Heart right ventricle (tissue), 16 donors: ENCODE results near the gene FOXK2. TPM values are rescaled to one million over a fixed set of nuclear protein-coding genes. Genes with fewer than 3 reads are reported as not detected.

ENCODE experiments used
- ATAC-seq, 8 donors: fragments of 200-7000 bp; cut with Tn5 transposase; one replicate each; pipeline ENCODE4 v1.9.1; 2020; ENCODE audit warnings: mild to moderate bottlenecking in 8 of 8, moderate library complexity in 8 of 8, moderate number of reproducible peaks in 1 of 8
- DNase-seq, 2 donors: peaks; one replicate each; pipeline ENCODE4 v3.0.0-alpha.2; 2020
- H3K27ac ChIP-seq, 10 donors: fragments of 200-600 bp; sonication (generic) in 2 of 10; one replicate each; pipeline versions ENCODE4 v1.5.0 to v1.8.0; 2020 to 2022; ENCODE audit warnings: mild to moderate bottlenecking in 3 of 10
- H3K27me3 ChIP-seq, 7 donors: fragments of 200-600 bp; one replicate each; pipeline ENCODE4 v1.8.0; 2021 to 2022; ENCODE audit warnings: mild to moderate bottlenecking in 2 of 7
- H3K36me3 ChIP-seq, 9 donors: fragments of 200-600 bp; sonication (generic) in 1 of 9; one replicate each; pipeline versions ENCODE4 v1.5.0 to v1.8.0; 2020 to 2022; ENCODE audit warnings: mild to moderate bottlenecking in 2 of 9
- H3K4me1 ChIP-seq, 9 donors: fragments of 200-600 bp; sonication (generic) in 1 of 9; one replicate each; pipeline versions ENCODE4 v1.5.0 to v1.8.0; 2020 to 2022; ENCODE audit warnings: mild to moderate bottlenecking in 4 of 9
- H3K4me3 ChIP-seq, 10 donors: fragments of 200-600 bp; sonication (generic) in 2 of 10; one replicate each; pipeline versions ENCODE4 v1.5.0 to v1.8.0; 2020 to 2022; ENCODE audit warnings: mild to moderate bottlenecking in 7 of 10, moderate library complexity in 2 of 10
- H3K9me3 ChIP-seq, 11 donors: fragments of 200-600 bp in 10 of 11; sonication (generic) in 2 of 11; one replicate each; pipeline versions ENCODE4 v1.5.0 to v1.8.0; 2013 to 2022; ENCODE audit warnings: mild to moderate bottlenecking in 2 of 11, control low read depth in 1 of 11, moderate library complexity in 1 of 11
- CTCF ChIP-seq, 9 donors: fragments of 200-600 bp; sonication (generic) in 2 of 9; IDR thresholded peaks; one replicate each; pipeline versions ENCODE4 v1.5.0 to v1.8.0; 2021 to 2022; ENCODE audit warnings: antibody characterized with exemption in 9 of 9, mild to moderate bottlenecking in 5 of 9, moderate library complexity in 1 of 9
- WGBS, 2 donors: extraction: QIAGEN DNeasy Blood & Tissue Kit; methylation state at CpG; one replicate each; pipeline ENCODE4 v1.1.7; 2013; ENCODE audit warnings: inconsistent platforms in 1 of 2; 5-methylcytosine and 5-hydroxymethylcytosine counted together
- intact Hi-C, 10 donors: fragments of 100-400 bp; cut with DNase I; formaldehyde crosslinking; loops; one replicate each; pipeline versions ENCODE4 v1.11.1 to v1.14.2; 2022
- polyA plus RNA-seq, 2 donors: library from polyadenylated mRNA; stranded (reverse); fragments of 200-250 nt; gene quantifications; one replicate each; pipeline ENCODE4 v1.2.3, GENCODE V29; 2013
- total RNA-seq, 10 donors: library from RNA; stranded (reverse); fragmentation: NEBNext Ultra II Directional in 3 of 10; extraction: Animal tissue kit (Norgen Biotek cat#: 25700) in 3 of 10; gene quantifications; one replicate each; pipeline versions ENCODE4 v1.2.1 to v1.2.4, GENCODE V29; 2021 to 2023
- donor health status: Arrhythmogenic right ventricular cardiomyopathy.
- donor health status: ischemic (EF 13 %, LVEDD 7.1; RV severe dilation, severe dysfunction).
- donor health status: healthy with polysubstance abuse.
- donor health status: DM: no; HTN: yes; CAD: no.
- donor health status: DM: no; HTN: no; CAD: no.
- donor health status: ischemic (EF 25% LVEDD 6.9; RV normal size, moderate dysfunction).
- donor health status: ischemic (EF 25% LVEDD 5.7; RV mildly dilated, moderate dysfunction).
- donor health status: healthy.
- donor health status: DM: yes; HTN: yes; CAD: no.
- donor health status: Ischemic cardiomyopathy.
- donor health status: ischemic (EF 35%, LVEDD 5.7; RV mildly dilated, moderate dysfunction).
- donor health status: nonischemic (EF 11% LVEDD 7.7; RV severe dilation, severe dysfunction).
- donor health status: DM: yes; HTN: yes; CAD: no.
- donor health status: PGD.
- donor health status: ischemic (EF 29% LVEDD 5.4; RV normal size, mild dysfunction).
- donor health status: nonischemic (EF 23%, LVEDD 6.1; RV moderate dilation, normal function).

FOXK2 gene
- total and polyA plus RNA-seq, 12 donors = 16.5 to 66.6 (median 30.6) TPM

- peaks cover 6 to 56% (median 41%) of the 10 kb centered on the region in 9 donors for H3K4me1 ChIP-seq
- DNase-seq = no peak
- ATAC-seq = no peak
- H3K27ac ChIP-seq = peak overlapping the region in 1 of 10 donors; percentile 44
- H3K27me3 ChIP-seq = no peaks in the 10 kb centered on the region
- no peaks in the 10 kb centered on the region for H3K9me3 ChIP-seq
- intact Hi-C loops = loop anchor here in 1 of 10 donors (5.0 kb wide), 1 partner anchor 44 kb away; no protein-coding TSS in a partner anchor
- TF ChIP-seq CTCF (IDR thresholded peaks at IDR 0.05) = no peak
- no peak overlapping the region for H3K4me3 ChIP-seq
- WGBS, 2 donors = 75 to 80% methylated on average over 23 of the region's 23 CpGs
- H3K36me3 ChIP-seq = peaks cover 0 to 85% (median 26%) of the 10 kb centered on the region in 9 donors
These were observed 79.0 kb downstream of the FOXK2 start for GRCh38 chr17:82598256-82599119.

GRCh38 chr17:82599674-82600661, 80.4 kb downstream of the FOXK2 start:
- Histone ChIP-seq H3K36me3 (peaks cover 0 to 94% (median 26%) of the 10 kb centered on the region in 9 donors), H3K4me1 (peaks cover 4 to 53% (median 39%) of the 10 kb centered on the region in 9 donors), H3K27me3 (no peaks in the 10 kb centered on the region), H3K4me3 (no peak overlapping the region), H3K9me3 (no peaks in the 10 kb centered on the region), H3K27ac (peak overlapping the region in 1 of 10 donors; percentile 35)
- no peak for DNase-seq
- intact Hi-C loops = loop anchor here in 2 of 10 donors (5.0 kb wide), 2 partner anchors 42 to 47 kb away; partner anchors contain the start of gene WDR45B (in 1 of the 2)
- TF ChIP-seq CTCF (IDR thresholded peaks at IDR 0.05) = no peak
- peak in 5 of 8 donors; percentile 5 to 21 (median 6) for ATAC-seq
- 89 to 93% methylated on average over 26 of the region's 26 CpGs for WGBS, 2 donors

GRCh38 chr17:82600731-82601446, 81.4 kb downstream of the FOXK2 start:
- 86 to 89% methylated on average over 37 of the region's 37 CpGs for WGBS, 2 donors
- peaks cover 4 to 53% (median 39%) of the 10 kb centered on the region in 9 donors for H3K4me1 ChIP-seq
- intact Hi-C loops = loop anchor here in 1 of 10 donors (5.0 kb wide), 1 partner anchor 46 kb away; the partner anchor contains the start of gene WDR45B
- peaks cover 0 to 96% (median 26%) of the 10 kb centered on the region in 9 donors for H3K36me3 ChIP-seq
- DNase-seq (no peak), ATAC-seq (peak in 6 of 8 donors; percentile 21 to 74 (median 56))
- TF ChIP-seq CTCF (IDR thresholded peaks at IDR 0.05) = peak in 1 of 9 donors; percentile 21
- no peaks in the 10 kb centered on the region for H3K9me3 ChIP-seq
- H3K27ac ChIP-seq = peak overlapping the region in 3 of 10 donors; percentile 10 to 35 (median 27)
- H3K27me3 ChIP-seq = no peaks in the 10 kb centered on the region
- no peak overlapping the region for H3K4me3 ChIP-seq
